Placental pericyte (primary cell): Measurements from ENCODE around the gene FKBP11. TPM values are rescaled to one million over a fixed set of nuclear protein-coding genes. Genes with fewer than 3 reads are reported as not detected.

Experiments used
- small RNA-seq: library from RNA; depleted of rRNA; stranded (forward); fragments of <200 nt; gene quantifications from one replicate; pipeline ENCODE3, GENCODE V24; 2012; ENCODE audit warnings: low replicate concordance
- total RNA-seq: library from RNA; depleted of rRNA; stranded (reverse); fragments of >200 nt; gene quantifications from 2 replicates; pipeline ENCODE4 v1.2.3, GENCODE V29; 2012

FKBP11 gene
- 17.0 and 44.4 TPM in 2 replicates for total RNA-seq

GRCh38 chr12:48925304-48926011 is at the start of gene FKBP11:
Gene FKBP11, minus strand, starts transcription at chr12:48925492. Its CDS starts 64 bp downstream, at chr12:48925428.

GRCh38 chr12:48957141-48958048 is 32.1 kb upstream of the FKBP11 start, which contains the start of gene ARF3:
Gene ARF3, minus strand, starts transcription at chr12:48957487. Its CDS starts 16,392 bp downstream, at chr12:48941095.

Small RNA genes within 50 kb of the gene (small RNA-seq; reads per million reads assigned to genes)
- gene AC073610.1, result not detected
- gene RNU6-600P, result not detected

Other genes with a start within 250 kb of the FKBP11 start
- gene KANSL2, start 243.3 kb downstream of the FKBP11 start, total RNA-seq, result 34.4 and 46.5 TPM in 2 replicates
- gene CCNT1, start 208.8 kb downstream of the FKBP11 start, total RNA-seq, result 23.9 and 35.4 TPM in 2 replicates
- gene ADCY6, start 136.4 kb downstream of the FKBP11 start, total RNA-seq, result 34.1 and 41.4 TPM in 2 replicates
- gene CACNB3, start 107.0 kb downstream of the FKBP11 start, total RNA-seq, result 12.0 and 33.1 TPM in 2 replicates
- gene DDX23, start 73.3 kb downstream of the FKBP11 start, total RNA-seq, result 64.1 and 74.2 TPM in 2 replicates
- 0.44 TPM in 1 of 2 replicates, not detected in the other for gene RND1, start 59.6 kb downstream of the FKBP11 start, total RNA-seq
- gene ARF3, start 32.0 kb upstream of the FKBP11 start, total RNA-seq, result 74.4 and 88.6 TPM in 2 replicates
- gene WNT10B, start 46.2 kb upstream of the FKBP11 start, total RNA-seq, result under 0.01 TPM in 1 of 2 replicates, not detected in the other
- gene WNT1, start 52.8 kb upstream of the FKBP11 start, total RNA-seq, result not detected in 2 replicates
- gene DDN, start 73.9 kb upstream of the FKBP11 start, total RNA-seq, result 0.14 TPM in 1 of 2 replicates, not detected in the other
- 69.4 and 86.2 TPM in 2 replicates for gene PRKAG1, start 93.3 kb upstream of the FKBP11 start, total RNA-seq
- 42.5 and 43.3 TPM in 2 replicates for gene KMT2D, start 135.3 kb upstream of the FKBP11 start, total RNA-seq
- gene RHEBL1, start 144.5 kb upstream of the FKBP11 start, total RNA-seq, result 0.22 and 1.6 TPM in 2 replicates
- under 0.01 TPM in 2 replicates for gene DHH, start 169.3 kb upstream of the FKBP11 start, total RNA-seq
- gene LMBR1L, start 185.4 kb upstream of the FKBP11 start, total RNA-seq, result 60.3 and 72.0 TPM in 2 replicates
- 336 and 3,581 TPM in 2 replicates for gene TUBA1B, start 205.9 kb upstream of the FKBP11 start, total RNA-seq